Measurements from ENCODE around the gene AKAP13.
"Not testable (repeated sequence)": the region's sequence is repeated elsewhere in the genome, so short reads cannot be mapped to it uniquely, and the experiment has no call there.

AKAP13 gene

DNA sequence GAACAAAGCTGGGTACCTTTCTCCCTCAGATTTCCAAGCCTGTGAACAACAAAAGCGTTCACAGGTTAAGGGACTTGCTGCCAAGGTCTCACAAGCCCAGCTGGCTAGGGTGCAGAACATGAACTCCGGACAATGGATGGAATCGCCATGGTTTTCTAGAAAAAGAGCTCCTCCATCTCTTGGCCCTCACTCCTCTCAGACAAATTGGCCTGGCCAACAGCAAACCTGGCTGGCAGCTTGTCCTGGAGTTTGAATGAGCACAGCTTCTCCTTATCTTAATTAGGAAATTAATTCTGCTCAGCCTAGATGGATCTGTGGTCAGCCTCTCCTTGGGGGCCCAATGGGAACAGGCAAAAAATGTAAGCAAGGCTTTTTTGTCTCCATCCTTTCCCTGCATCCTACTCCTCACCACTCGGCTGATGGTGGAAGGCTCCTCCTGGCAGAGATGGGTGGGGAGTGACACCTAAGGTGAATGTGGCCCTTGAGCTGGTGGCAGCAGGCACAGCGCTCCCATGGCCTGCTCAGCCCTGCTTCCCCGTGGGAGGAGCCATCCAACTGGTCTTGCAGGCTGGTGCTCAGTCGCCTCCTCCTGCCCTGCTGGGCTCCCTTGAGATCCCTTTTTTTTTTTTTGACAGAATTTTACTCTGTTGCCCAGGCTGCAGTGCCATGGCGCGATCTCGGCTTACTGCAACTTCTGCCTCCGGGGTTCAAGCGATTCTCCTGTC is 408.5 kb downstream of the AKAP13 start:
- no peak overlapping the region for H3K4me3 ChIP-seq (ENCODE audit: low read depth, low read length)
- H3K36me3 ChIP-seq (ENCODE audit: control insufficient read depth, insufficient read depth, low read length), result peaks cover 4% of the 10 kb centered on the region
- no peak overlapping the region for H3K9ac ChIP-seq (ENCODE audit: low read depth, low read length)
- no peaks in the 10 kb centered on the region for H3K27me3 ChIP-seq (ENCODE audit: control insufficient read depth, insufficient read depth, low read length)
- H3K9me3 ChIP-seq (ENCODE audit: control insufficient read depth, insufficient read depth, low read length), result no peaks in the 10 kb centered on the region
- H3K4me1 ChIP-seq (ENCODE audit: control insufficient read depth, insufficient read depth, low read length), result peaks cover 14% of the 10 kb centered on the region

DNA sequence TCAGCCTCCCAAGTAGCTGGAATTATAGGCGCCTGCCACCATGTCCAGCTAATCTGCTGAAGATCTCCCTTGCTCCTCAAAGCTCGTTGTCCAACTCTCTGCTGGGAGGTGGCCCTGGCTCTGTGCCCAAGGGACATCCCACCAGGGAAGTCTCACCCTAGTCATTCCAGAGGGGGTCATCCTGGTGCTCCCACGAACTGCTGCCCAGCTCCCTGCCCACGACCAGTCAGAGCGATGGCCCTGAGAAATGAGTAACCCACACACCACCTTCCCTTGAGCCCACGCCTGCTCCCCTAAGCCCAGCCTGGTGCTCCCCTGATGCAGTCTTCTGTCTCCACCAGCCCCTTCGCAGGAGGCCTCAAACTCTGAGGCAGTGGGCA is 409.1 kb downstream of the AKAP13 start:
- Histone ChIP-seq H3K4me3 (ENCODE audit: low read depth, low read length) (no peak overlapping the region), H3K4me1 (ENCODE audit: control insufficient read depth, insufficient read depth, low read length) (peaks cover 14% of the 10 kb centered on the region), H3K9ac (ENCODE audit: low read depth, low read length) (no peak overlapping the region), H3K9me3 (ENCODE audit: control insufficient read depth, insufficient read depth, low read length) (no peaks in the 10 kb centered on the region), H3K36me3 (ENCODE audit: control insufficient read depth, insufficient read depth, low read length) (peaks cover 4% of the 10 kb centered on the region), H3K27me3 (ENCODE audit: control insufficient read depth, insufficient read depth, low read length) (no peaks in the 10 kb centered on the region)

DNA sequence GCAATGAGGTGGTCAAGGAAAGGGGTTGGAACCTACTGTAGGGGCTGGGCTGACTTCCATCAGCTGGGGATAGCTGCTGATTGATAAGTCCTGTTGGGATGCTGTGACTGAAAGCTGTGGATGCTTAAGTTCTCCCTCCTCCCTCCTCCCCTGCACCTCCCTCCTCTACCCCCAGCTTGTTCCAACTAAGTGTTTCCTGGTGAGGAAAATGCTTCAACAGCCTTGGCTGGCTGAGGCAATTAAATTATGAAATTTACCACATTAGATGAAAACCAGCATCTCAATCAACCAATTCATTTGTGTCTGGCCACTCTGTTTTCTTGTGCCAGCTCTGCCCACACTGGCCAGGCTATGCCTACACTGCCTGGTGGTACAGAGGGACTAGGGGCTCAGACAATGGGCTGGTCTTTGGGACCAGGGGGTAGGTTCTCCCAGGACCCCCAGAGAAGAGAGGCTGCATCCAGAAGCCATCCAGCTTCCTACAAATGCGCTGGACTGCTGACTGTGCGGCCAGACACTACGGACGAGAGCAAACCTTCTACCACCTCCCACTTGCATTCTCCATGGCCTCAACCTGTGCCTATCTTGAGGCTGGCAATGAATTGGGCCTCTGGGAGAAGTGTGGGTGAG is 411.8 kb downstream of the AKAP13 start:
- no peak overlapping the region for H3K9ac ChIP-seq (ENCODE audit: low read depth, low read length)
- H3K4me3 ChIP-seq (ENCODE audit: low read depth, low read length), result no peak overlapping the region
- peaks cover 16% of the 10 kb centered on the region for H3K4me1 ChIP-seq (ENCODE audit: control insufficient read depth, insufficient read depth, low read length)
- H3K27me3 ChIP-seq (ENCODE audit: control insufficient read depth, insufficient read depth, low read length), result peaks cover 13% of the 10 kb centered on the region
- H3K36me3 ChIP-seq (ENCODE audit: control insufficient read depth, insufficient read depth, low read length), result peaks cover 4% of the 10 kb centered on the region
- no peaks in the 10 kb centered on the region for H3K9me3 ChIP-seq (ENCODE audit: control insufficient read depth, insufficient read depth, low read length)

DNA sequence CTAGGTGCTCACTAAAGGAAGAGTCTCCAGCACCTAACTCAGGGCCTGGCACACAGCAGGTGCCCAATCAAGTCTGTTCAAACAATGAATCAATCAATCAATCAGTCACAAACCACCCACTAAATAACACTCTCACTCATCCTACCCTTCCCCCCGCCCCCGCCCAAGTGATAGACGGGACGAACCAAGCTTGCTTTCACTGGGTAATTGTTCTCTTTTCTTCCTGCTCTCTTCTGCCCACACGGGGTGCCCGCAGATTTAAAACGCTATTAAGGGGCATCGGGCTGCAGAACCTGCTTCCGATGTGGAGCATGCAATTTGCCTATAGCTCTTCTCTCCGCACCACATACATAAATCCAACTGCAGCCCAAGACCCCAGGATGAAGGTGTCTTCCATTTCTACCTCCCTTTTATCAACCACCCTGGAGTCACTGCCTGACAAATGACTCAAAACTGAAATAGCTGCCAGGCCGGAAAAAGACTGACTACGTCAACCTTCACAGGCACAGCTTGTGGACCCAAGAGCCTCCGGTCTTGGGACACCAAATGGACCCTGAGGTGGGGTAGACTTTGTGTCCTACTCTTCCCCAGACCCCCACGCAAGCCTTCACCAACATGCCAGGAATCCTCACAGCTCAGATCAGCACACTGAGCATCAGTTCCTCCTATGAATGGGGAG is 412.6 kb downstream of the AKAP13 start:
- H3K9me3 ChIP-seq (ENCODE audit: control insufficient read depth, insufficient read depth, low read length), result no peaks in the 10 kb centered on the region
- H3K4me1 ChIP-seq (ENCODE audit: control insufficient read depth, insufficient read depth, low read length), result peaks cover 16% of the 10 kb centered on the region
- H3K4me3 ChIP-seq (ENCODE audit: low read depth, low read length), result peak overlapping the region; percentile 85
- H3K9ac ChIP-seq (ENCODE audit: low read depth, low read length), result no peak overlapping the region
- peaks cover 4% of the 10 kb centered on the region for H3K36me3 ChIP-seq (ENCODE audit: control insufficient read depth, insufficient read depth, low read length)
- peaks cover 13% of the 10 kb centered on the region for H3K27me3 ChIP-seq (ENCODE audit: control insufficient read depth, insufficient read depth, low read length)

DNA sequence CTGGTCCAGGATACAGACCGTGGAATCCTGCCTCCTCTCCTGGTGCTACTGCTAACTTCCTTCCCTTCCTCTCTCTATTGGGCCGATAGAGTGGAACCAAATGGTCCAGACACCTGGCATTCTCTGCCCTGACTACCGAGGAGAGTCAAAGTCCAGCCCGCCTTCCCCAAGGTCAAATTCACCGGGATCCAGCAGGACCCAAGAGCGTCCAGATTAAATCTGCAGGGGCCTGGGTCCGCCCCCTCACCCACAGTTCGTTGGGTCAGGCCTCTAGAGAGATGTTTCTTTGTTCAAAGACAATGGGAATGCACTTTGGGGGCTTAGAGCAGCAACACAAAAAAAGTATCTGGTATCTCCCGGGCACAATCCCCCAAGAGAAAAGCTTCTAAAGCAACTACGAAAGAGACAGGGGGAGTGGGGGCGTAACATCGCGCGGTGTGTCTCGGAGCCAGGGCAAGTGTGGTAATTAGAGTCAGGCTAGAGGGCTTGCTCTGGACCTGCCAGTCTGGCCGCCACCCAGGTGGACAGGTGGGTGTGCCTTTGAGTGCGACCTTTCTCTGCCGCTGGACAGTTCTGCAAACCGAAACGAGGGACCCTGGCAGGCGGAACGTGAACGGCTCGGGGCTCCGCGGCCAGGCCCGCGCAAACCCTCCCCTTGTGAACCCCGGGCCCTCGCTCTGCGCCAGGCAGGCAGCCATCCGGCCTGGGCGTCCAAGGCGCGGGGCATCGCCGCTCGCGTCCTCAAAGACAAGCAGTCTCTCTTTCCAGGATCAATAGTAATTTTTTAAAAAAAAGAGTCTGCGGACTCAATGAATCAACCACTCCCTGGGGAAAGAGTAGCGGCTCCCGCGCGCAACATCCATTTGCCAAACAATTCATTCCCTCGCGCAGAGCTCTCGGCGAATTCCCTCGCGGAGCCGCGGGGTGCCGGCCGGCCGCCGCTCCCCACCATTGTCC is 413.5 kb downstream of the AKAP13 start:
- H3K4me3 ChIP-seq (ENCODE audit: low read depth, low read length), result peak overlapping the region; percentile 85
- H3K4me1 ChIP-seq (ENCODE audit: control insufficient read depth, insufficient read depth, low read length), result peaks cover 16% of the 10 kb centered on the region
- H3K36me3 ChIP-seq (ENCODE audit: control insufficient read depth, insufficient read depth, low read length), result no peaks in the 10 kb centered on the region
- H3K27me3 ChIP-seq (ENCODE audit: control insufficient read depth, insufficient read depth, low read length), result peaks cover 13% of the 10 kb centered on the region
- H3K9me3 ChIP-seq (ENCODE audit: control insufficient read depth, insufficient read depth, low read length), result no peaks in the 10 kb centered on the region
- peak overlapping the region; percentile 66 for H3K9ac ChIP-seq (ENCODE audit: low read depth, low read length)

DNA sequence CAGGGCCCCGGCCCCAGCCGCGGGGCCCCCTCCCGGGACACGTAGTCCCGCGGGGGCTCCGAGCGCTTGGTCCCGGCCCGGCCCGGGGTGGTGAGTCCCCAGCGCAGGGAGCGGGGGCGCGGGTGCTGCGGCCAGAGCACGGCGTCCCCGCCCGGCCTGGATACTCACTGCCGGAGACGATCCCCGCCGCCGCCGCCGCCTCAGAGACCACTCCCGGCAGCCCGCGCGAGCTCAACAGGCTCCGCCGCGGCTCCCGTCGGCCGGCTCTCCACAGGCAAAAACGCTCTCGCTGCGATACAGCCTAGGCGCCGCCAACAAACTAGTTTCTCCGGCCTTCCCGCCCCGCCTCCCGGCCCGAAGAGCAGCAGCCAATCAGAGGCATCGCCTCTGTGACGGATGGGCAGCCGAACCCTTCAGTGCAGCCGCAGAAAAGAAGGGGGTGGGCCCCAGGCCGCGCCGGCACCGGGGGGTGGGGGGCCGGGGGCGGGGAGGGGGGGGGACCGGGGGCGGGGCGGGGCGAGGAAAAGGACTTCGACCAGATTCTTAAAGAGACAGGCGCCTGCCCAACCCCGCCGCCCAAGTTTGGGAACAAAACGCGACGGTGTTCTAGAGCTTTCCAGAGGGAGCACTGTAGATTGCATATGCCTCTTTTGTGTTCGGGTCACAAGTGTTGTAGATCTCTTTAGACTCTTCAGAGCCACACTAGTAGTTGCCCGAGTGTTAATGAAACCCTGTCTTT is 414.4 kb downstream of the AKAP13 start, which contains the start of gene KLHL25:
KLHL25 (minus strand) TSS at position 328 of the 739 bp plus-strand sequence. CDS start 25,115 bp downstream, outside the sequence.
- Histone ChIP-seq H3K4me1 (ENCODE audit: control insufficient read depth, insufficient read depth, low read length) (peaks cover 16% of the 10 kb centered on the region), H3K36me3 (ENCODE audit: control insufficient read depth, insufficient read depth, low read length) (no peaks in the 10 kb centered on the region), H3K27me3 (ENCODE audit: control insufficient read depth, insufficient read depth, low read length) (peaks cover 13% of the 10 kb centered on the region), H3K9ac (ENCODE audit: low read depth, low read length) (peak within 1 kb of the TSS; percentile 66), H3K9me3 (ENCODE audit: control insufficient read depth, insufficient read depth, low read length) (no peaks in the 10 kb centered on the region), H3K4me3 (ENCODE audit: low read depth, low read length) (peak within 1 kb of the TSS; percentile 85)

DNA sequence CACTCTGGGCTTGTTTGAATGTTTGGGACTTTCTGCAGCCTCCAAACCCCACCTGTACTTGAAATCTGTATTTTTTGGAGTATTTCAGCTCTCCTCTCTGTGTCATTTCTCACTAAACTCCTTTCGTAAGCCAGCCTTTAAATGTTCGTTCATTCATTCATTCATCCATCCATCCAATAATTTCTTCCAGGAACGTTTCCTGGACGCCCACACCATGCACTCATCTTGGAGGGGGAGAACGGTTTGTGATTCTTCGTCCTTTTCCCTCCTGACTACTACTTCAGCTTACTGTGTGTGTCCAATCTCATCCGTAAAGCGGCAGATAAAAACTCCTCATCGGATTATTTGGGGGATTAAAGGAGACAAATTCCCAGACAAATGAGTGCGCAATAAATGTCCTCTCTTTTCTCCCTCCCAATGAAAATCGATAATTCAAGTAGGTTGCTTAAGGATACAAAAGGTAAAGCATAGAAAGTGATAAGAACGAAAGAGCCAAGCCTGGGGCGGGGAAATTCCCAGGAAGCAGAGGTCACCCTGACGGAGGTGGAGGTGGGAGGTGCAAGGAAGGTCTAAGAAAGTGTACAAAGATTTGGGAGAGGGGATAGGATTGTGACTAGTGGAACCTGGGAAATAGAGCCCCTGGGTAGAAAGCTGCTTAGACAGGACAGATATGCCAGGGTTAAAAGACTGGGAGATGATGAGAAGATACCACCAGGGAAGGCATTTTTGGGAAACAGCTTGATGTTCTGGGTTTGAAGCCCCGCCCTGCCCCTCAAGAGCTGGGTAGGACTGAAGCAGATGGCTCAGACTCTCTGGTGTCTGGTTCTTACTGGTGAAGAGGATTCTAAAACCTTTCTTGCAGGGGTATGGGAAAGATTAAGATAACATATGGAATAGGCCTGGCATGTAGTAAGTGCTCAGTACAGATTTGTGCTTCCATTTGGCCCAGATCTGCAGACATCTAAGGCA is 415.2 kb downstream of the AKAP13 start:
- peak overlapping the region; percentile 14 for H3K4me3 ChIP-seq (ENCODE audit: low read depth, low read length)
- no peak overlapping the region for H3K9ac ChIP-seq (ENCODE audit: low read depth, low read length)
- peaks cover 16% of the 10 kb centered on the region for H3K4me1 ChIP-seq (ENCODE audit: control insufficient read depth, insufficient read depth, low read length)
- no peaks in the 10 kb centered on the region for H3K36me3 ChIP-seq (ENCODE audit: control insufficient read depth, insufficient read depth, low read length)
- no peaks in the 10 kb centered on the region for H3K9me3 ChIP-seq (ENCODE audit: control insufficient read depth, insufficient read depth, low read length)
- H3K27me3 ChIP-seq (ENCODE audit: control insufficient read depth, insufficient read depth, low read length), result peaks cover 13% of the 10 kb centered on the region

DNA sequence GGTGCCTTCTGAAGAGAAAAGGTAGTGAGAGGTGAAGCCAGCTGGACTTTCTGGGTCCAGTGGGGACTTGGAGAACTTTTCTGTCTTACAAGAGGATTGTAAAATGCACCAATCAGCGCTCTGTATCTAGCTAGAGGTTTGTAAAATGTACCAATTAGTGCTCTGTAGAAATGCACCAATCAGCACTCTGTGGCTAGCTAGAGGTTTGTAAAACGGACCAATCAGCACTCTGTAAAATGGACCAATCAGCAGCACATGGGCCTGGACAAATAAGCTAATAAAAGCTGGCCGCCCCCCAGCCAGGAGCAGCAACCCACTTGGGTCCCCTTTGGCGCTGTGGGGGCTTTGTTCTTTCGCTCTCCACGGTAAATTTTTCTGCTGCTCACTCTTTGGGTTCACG is 416.0 kb downstream of the AKAP13 start:
- not testable (repeated sequence) for H3K4me3 ChIP-seq (ENCODE audit: low read depth, low read length); H3K9me3 ChIP-seq (ENCODE audit: control insufficient read depth, insufficient read depth, low read length); H3K9ac ChIP-seq (ENCODE audit: low read depth, low read length); H3K36me3 ChIP-seq (ENCODE audit: control insufficient read depth, insufficient read depth, low read length)
- Histone ChIP-seq H3K4me1 (ENCODE audit: control insufficient read depth, insufficient read depth, low read length) (peaks cover 16% of the 10 kb centered on the region), H3K27me3 (ENCODE audit: control insufficient read depth, insufficient read depth, low read length) (peaks cover 13% of the 10 kb centered on the region)

All from iPS-15b (cell line).